GM12892 (cell line): ENCODE measurements around the gene TCAP.

Source experiments
- POLR2A ChIP-seq: IDR thresholded peaks from 2 replicates; pipeline ENCODE4 v1.6.1; 2011; ENCODE audit warnings: low read depth, low read length, control low read depth
- POLR2AphosphoS5 ChIP-seq: IDR thresholded peaks from 2 replicates; pipeline ENCODE4 v1.6.1; 2011; ENCODE audit warnings: low read depth, low read length, control low read depth

- no peak for TF ChIP-seq POLR2A
- no peak for TF ChIP-seq POLR2AphosphoS5
These were observed 7.6 kb downstream of the TCAP start for GRCh38 chr17:39672522-39673334.
